Panc1 (cell line): Measurements from ENCODE around the gene FAM72D.
"Not testable (repeated sequence)": the region's sequence is repeated elsewhere in the genome, so short reads cannot be mapped to it uniquely, and the experiment has no call there.

ENCODE experiments used
- CTCF ChIP-seq: fragments of 450-650 bp; IDR thresholded peaks from 2 replicates; pipeline ENCODE4 v1.5.1; 2017; ENCODE audit warnings: mild to moderate bottlenecking
- POLR2AphosphoS5 ChIP-seq: IDR thresholded peaks from 2 replicates; pipeline ENCODE4 v1.6.1; 2012; ENCODE audit warnings: mild to moderate bottlenecking, low read depth, low read length, moderate library complexity

- not testable (repeated sequence) for TF ChIP-seq CTCF, POLR2AphosphoS5
Observed at GRCh38 chr1:145053428-145053827, 42.3 kb upstream of the FAM72D start.
